HPDE6-E6E7 (cell line): ENCODE data around the gene KLHL8.
A peak's percentile ranks its signal among the peaks of the same experiment; 100 is the strongest.

ENCODE experiments used
- DNase-seq: peaks from one replicate; pipeline ENCODE4 v3.0.0; 2011; ENCODE audit warnings: missing footprints; ENCODE audit errors: extremely low spot score

KLHL8 gene

GRCh38 chr4:87121341-87122065 is 98.9 kb downstream of the KLHL8 start:
- peak; percentile 89 for DNase-seq

DNA sequence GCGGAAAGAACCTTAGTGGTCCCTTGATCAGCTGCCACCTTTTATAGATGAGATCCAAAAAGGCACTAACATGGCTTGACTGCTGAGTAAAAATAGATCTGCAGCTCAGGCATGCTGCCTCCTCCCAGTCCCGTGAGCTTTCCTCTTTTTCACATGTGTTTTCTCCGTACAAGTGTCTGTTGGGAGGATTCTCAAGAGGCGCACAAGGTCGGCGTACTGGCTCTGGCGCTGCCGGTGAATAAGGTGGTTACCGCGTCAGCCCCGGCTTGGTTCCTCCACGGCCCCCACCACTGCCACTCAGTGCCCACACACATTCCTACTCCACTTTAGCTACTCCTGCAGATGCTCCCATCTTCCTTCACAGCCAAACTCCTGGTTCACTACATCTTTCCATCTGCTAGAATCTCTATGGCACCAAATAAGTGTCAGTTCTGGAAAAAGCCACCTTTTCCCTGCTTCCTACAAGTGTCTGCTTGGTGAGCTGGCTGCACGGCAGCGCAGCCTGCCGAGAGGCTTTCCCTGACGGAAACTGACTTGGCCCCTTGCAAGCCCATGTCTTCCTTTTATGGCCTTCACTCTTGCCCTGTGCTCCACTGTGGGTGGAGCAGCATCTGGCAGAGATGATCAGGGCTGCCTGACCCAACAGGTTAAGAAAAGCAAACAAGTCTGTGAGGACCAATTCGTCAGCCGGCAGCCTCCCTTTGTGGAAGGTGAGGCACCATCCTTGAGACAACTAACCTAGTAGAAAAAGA is 99.8 kb downstream of the KLHL8 start:
- peak; percentile 77 for DNase-seq

GRCh38 chr4:87120010-87120409 is 100.4 kb downstream of the KLHL8 start:
- DNase-seq, result no peak

- DNase-seq, result no peak
Observed at GRCh38 chr4:87118826-87119225, 101.6 kb downstream of the KLHL8 start.

- DNase-seq, result no peak
Observed at GRCh38 chr4:87118421-87118820, 102.0 kb downstream of the KLHL8 start.

- DNase-seq, result no peak
Observed at GRCh38 chr4:87117732-87118075, 102.7 kb downstream of the KLHL8 start.

DNA sequence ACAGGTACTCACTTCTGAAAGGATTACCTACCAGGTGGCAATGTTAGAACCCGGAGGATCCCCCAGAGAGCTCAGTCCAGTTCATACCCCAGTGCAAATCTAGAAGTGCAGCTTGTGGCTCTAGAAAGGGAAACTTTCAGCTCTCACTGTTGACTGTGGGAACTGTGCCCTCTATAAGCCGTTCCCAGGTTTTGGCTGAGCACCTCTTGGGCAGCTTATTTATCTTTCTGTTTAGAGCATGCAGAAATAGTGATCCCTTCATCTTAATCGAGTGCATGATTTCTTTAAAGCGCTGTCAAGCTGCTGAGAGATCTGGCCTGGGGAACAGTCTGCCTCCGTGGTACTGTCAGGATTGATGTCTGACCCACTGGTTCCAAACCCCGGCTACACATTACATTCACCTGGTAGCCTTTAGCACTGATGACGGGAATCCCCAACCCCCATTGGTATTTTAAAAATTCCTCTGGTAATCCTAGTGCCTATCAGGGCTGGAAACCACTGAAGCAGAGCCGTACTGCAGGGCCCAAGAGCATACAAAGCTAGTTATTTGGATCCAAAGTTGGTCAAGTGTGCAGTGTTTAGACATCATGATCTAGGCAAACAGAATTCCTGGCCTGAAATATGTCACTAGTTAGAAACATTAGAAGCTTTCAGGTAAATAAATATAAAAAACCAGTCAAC is 103.2 kb downstream of the KLHL8 start:
- DNase-seq, result no peak

DNA sequence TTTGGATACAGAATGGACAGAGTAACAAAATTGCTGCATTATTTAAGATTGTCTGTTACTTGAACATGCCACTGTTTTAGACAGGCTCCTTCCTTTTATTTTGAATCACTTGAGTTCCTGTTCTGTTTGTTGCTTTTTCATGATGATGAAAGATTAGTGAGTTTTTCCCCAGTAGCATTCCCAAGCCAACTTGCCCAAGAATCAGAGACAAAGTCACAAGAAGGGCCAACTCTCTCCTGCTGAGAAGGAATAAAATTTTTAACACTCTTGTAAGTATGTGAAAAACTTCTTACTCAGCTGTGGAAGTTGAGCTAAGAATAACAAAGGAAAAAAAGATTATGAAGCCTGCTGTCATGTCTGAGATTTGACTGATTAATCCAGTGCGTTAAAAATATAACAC is 104.2 kb downstream of the KLHL8 start:
- DNase-seq, result no peak

- no peak for DNase-seq
Observed at GRCh38 chr4:87114245-87115062, 106.0 kb downstream of the KLHL8 start.

- no peak for DNase-seq
Observed at GRCh38 chr4:87112063-87112462, 108.4 kb downstream of the KLHL8 start.
